B cell (primary cell): ENCODE results near the gene ALPL. TPM values are rescaled to one million over a fixed set of nuclear protein-coding genes. Genes with fewer than 3 reads are reported as not detected.

Source experiments
- ATAC-seq: fragments of 200-7000 bp; cut with Tn5 transposase; one replicate; pipeline ENCODE4 v1.10.0; 2021; ENCODE audit warnings: low read depth, mild to moderate bottlenecking, moderate number of reproducible peaks, moderate library complexity
- CTCF ChIA-PET: fragments of 350-600 bp; sonication (Branson Sonifier 250); formaldehyde crosslinking; loops from one replicate; lab custom pipeline; 2021; ENCODE audit warnings: antibody characterized with exemption, inconsistent platforms; lab: Charles Lee
- POLR2A ChIA-PET: fragments of 350-600 bp; sonication (Branson Sonifier 250); formaldehyde crosslinking; loops from one replicate; lab custom pipeline; 2021; ENCODE audit warnings: antibody characterized with exemption; lab: Charles Lee
- DNase-seq: peaks from one replicate; pipeline ENCODE4 v3.0.0; 2013
- H2AFZ ChIP-seq: 2 replicates; pipeline ENCODE4 v1.6.1; 2012; ENCODE audit warnings: mild to moderate bottlenecking, low read depth, low read length; ENCODE audit not compliant: insufficient read depth, poor library complexity, severe bottlenecking
- H3K27ac ChIP-seq, 2 donors: 1 replicate in 1 of 2; 2 replicates in 1 of 2; pipeline ENCODE4 v1.5.1; 2012 to 2013; ENCODE audit warnings: low read length in 2 of 2, mild to moderate bottlenecking in 2 of 2, moderate library complexity in 1 of 2
- H3K27me3 ChIP-seq, 4 experiments: fragments of 200-600 bp in 1 of 4; sonication (generic) in 1 of 4; replicated peaks in 1 of 4; 1 replicate in 2 of 4; 2 replicates in 2 of 4; pipeline versions ENCODE4 v1.6.1 to v1.7.0; 2013 to 2016; ENCODE audit warnings: low read length in 3 of 4, mild to moderate bottlenecking in 2 of 4, mixed read lengths in 1 of 4, moderate library complexity in 1 of 4; ENCODE audit not compliant: insufficient read depth in 4 of 4, control insufficient read depth in 3 of 4; ENCODE audit errors: control extremely low read depth in 1 of 4
- H3K36me3 ChIP-seq, 2 experiments: replicated peaks in 1 of 2; 1 replicate in 1 of 2; 2 replicates in 1 of 2; pipeline versions ENCODE4 v1.6.1 to v1.7.1; 2013; ENCODE audit warnings: low read length in 1 of 2; ENCODE audit not compliant: insufficient read depth in 2 of 2, control insufficient read depth in 1 of 2; ENCODE audit errors: control extremely low read depth in 1 of 2, extremely low read depth in 1 of 2
- H3K4me1 ChIP-seq, 2 donors: fragments of 200-600 bp in 1 of 2; sonication (generic) in 1 of 2; 1 replicate in 1 of 2; 2 replicates in 1 of 2; pipeline versions ENCODE4 v1.5.1 to v1.6.1; 2013 to 2017; ENCODE audit warnings: low read length in 2 of 2; ENCODE audit not compliant: control insufficient read depth in 2 of 2, insufficient read depth in 2 of 2
- H3K4me2 ChIP-seq: replicated peaks from 2 replicates; pipeline ENCODE3; 2012; ENCODE audit warnings: mild to moderate bottlenecking, low read depth, low read length; ENCODE audit not compliant: poor library complexity, severe bottlenecking
- H3K4me3 ChIP-seq, 5 experiments: fragments of 200-600 bp in 1 of 5; sonication (generic) in 1 of 5; 1 replicate in 3 of 5; 2 replicates in 2 of 5; pipeline versions ENCODE4 v1.5.1 to v1.7.0; 2011 to 2016; ENCODE audit warnings: low read length in 4 of 5, mild to moderate bottlenecking in 4 of 5, low read depth in 2 of 5, control low read depth in 1 of 5, moderate library complexity in 1 of 5; ENCODE audit not compliant: insufficient read depth in 1 of 5; ENCODE audit errors: control extremely low read depth in 1 of 5, extremely low read depth in 1 of 5
- H3K79me2 ChIP-seq: fragments of 200-600 bp; sonication (generic); one replicate; pipeline ENCODE4 v1.6.0; 2016; ENCODE audit warnings: low read length; ENCODE audit not compliant: control insufficient read depth, insufficient read depth
- H3K9ac ChIP-seq: fragments of 200-600 bp; sonication (generic); 2 replicates; pipeline ENCODE4 v1.6.1; 2017; ENCODE audit warnings: mild to moderate bottlenecking, low read length, moderate library complexity
- H3K9me3 ChIP-seq, 3 donors: one replicate each; pipeline versions ENCODE4 v1.6.1 to v1.7.1; 2013; ENCODE audit warnings: low read length in 2 of 3; ENCODE audit not compliant: control insufficient read depth in 2 of 3, insufficient read depth in 1 of 3; ENCODE audit errors: control extremely low read depth in 1 of 3
- H4K20me1 ChIP-seq: 2 replicates; pipeline ENCODE4 v1.6.0; 2012; ENCODE audit warnings: mild to moderate bottlenecking, low read length; ENCODE audit not compliant: insufficient read depth, control insufficient read depth, poor library complexity, severe bottlenecking
- H3K27ac Mint-ChIP-seq: one replicate; pipeline ENCODE4 v1.8.0; 2021; ENCODE audit warnings: mixed read lengths
- H3K27me3 Mint-ChIP-seq: one replicate; pipeline ENCODE4 v1.8.0; 2021; ENCODE audit warnings: mixed read lengths
- H3K4me1 Mint-ChIP-seq: one replicate; pipeline ENCODE4 v1.8.0; 2021; ENCODE audit warnings: mixed read lengths
- H3K4me3 Mint-ChIP-seq: one replicate; pipeline ENCODE4 v1.8.0; 2021; ENCODE audit warnings: mixed read lengths
- H3K9me3 Mint-ChIP-seq: one replicate; pipeline ENCODE4 v1.8.0; 2022; ENCODE audit warnings: mixed read lengths; ENCODE audit not compliant: insufficient read depth
- CTCF ChIP-seq: fragments of 200-600 bp; IDR thresholded peaks from one replicate; pipeline ENCODE4 v1.8.0; 2022; ENCODE audit warnings: antibody characterized with exemption, mild to moderate bottlenecking
- EZH2 ChIP-seq: IDR thresholded peaks from 2 replicates; pipeline ENCODE4 v1.6.1; 2012; ENCODE audit warnings: borderline replicate concordance, low read depth, mild to moderate bottlenecking, moderate library complexity, low read length; ENCODE audit not compliant: insufficient read depth, poor library complexity, severe bottlenecking
- WGBS: methylation state at CpG from one replicate; pipeline ENCODE4 v1.1.5; 2013; ENCODE audit warnings: missing lambda C conversion rate; ENCODE audit not compliant: insufficient coverage; 5-methylcytosine and 5-hydroxymethylcytosine counted together
- intact Hi-C: fragments of 100-400 bp; cut with micrococcal nuclease; formaldehyde crosslinking; loops from one replicate; pipeline ENCODE4 v1.10.0; 2022
- polyA plus RNA-seq: library from polyadenylated mRNA; depleted of rRNA; stranded (reverse); fragments of >200 nt; gene quantifications from 2 replicates; pipeline ENCODE4 v1.2.3, GENCODE V29; 2012
- total RNA-seq, 2 donors: library from RNA; stranded (reverse); fragments of 120-200 nt in 1 of 2; gene quantifications; 1 replicate in 1 of 2; 2 replicates in 1 of 2; pipeline versions ENCODE4 v1.2.3 to v1.2.4, GENCODE V29; 2013 to 2022

The ALPL gene
- total and polyA plus RNA-seq, 2 donors (not counting 1 experiment from before 2014, with no cell fraction given) = 1.6 to 12.2 TPM

GRCh38 chr1:21530368-21531016, 21.3 kb downstream of the ALPL start:
- intact Hi-C loops = no loop called here
- Histone ChIP-seq H3K4me2 (no peak overlapping the region), H3K4me3 (no peak overlapping the region), H4K20me1 (no peaks in the 10 kb centered on the region), H3K9me3 (no peaks in the 10 kb centered on the region), H3K27me3 (peaks cover 0 to 4% (median 0%) of the 10 kb centered on the region in 4 experiments), H3K9ac (no peak overlapping the region), H3K36me3 (no peaks in the 10 kb centered on the region), H3K4me1 (peaks cover under 1 to 17% of the 10 kb centered on the region in 2 donors), H2AFZ (no peak overlapping the region), H3K79me2 (no peaks in the 10 kb centered on the region), H3K27ac (no peak overlapping the region)
- POLR2A ChIA-PET = no interaction called here
- ATAC-seq = no peak
- Mint-ChIP-seq H3K4me3 (no peak overlapping the region), H3K27ac (no peak overlapping the region), H3K27me3 (peaks cover 8% of the 10 kb centered on the region), H3K9me3 (no peaks in the 10 kb centered on the region), H3K4me1 (peaks cover 15% of the 10 kb centered on the region)
- no peak for TF ChIP-seq EZH2
- no peak for TF ChIP-seq CTCF
- 93% methylated on average over 5 of the region's 7 CpGs for WGBS
- CTCF ChIA-PET = interaction anchor here (0.7 to 8.8 kb wide), 2 partner anchors 21 to 22 kb away, joined by 4 to 186 read pairs; partner anchors contain the start of gene ALPL
- no peak for DNase-seq

GRCh38 chr1:21531241-21531640, 22.0 kb downstream of the ALPL start:
- ChIA-PET CTCF (interaction anchor here (1.5 to 8.8 kb wide), 2 partner anchors 14 to 22 kb away, joined by 4 to 186 read pairs; partner anchors contain the start of gene ALPL), POLR2A (no interaction called here)
- peaks cover 8% of the 10 kb centered on the region for H3K27me3 Mint-ChIP-seq
- no peak overlapping the region for H3K27ac Mint-ChIP-seq
- no peak overlapping the region for H3K4me3 Mint-ChIP-seq
- no peaks in the 10 kb centered on the region for H3K9me3 Mint-ChIP-seq
- 92% methylated on average over 5 of the region's 5 CpGs for WGBS
- Histone ChIP-seq H2AFZ (no peak overlapping the region), H3K4me2 (no peak overlapping the region), H3K36me3 (no peaks in the 10 kb centered on the region), H4K20me1 (no peaks in the 10 kb centered on the region), H3K27ac (no peak overlapping the region), H3K4me1 (peaks cover 0 to 10% of the 10 kb centered on the region in 2 donors), H3K79me2 (no peaks in the 10 kb centered on the region), H3K27me3 (peaks cover 0 to 4% (median 0%) of the 10 kb centered on the region in 4 experiments), H3K9ac (no peak overlapping the region), H3K4me3 (no peak overlapping the region), H3K9me3 (peaks cover 0 to under 1% (median 0%) of the 10 kb centered on the region in 3 donors)
- intact Hi-C loops = no loop called here
- TF ChIP-seq CTCF = no peak
- TF ChIP-seq EZH2 = no peak
- ATAC-seq (no peak), DNase-seq (no peak)
- H3K4me1 Mint-ChIP-seq = peaks cover 12% of the 10 kb centered on the region
